ENCODE data around the gene PTPRQ. TPM values are rescaled to one million over a fixed set of nuclear protein-coding genes. Genes with fewer than 3 reads are reported as not detected.
"Not testable (repeated sequence)": the region's sequence is repeated elsewhere in the genome, so short reads cannot be mapped to it uniquely, and the experiment has no call there.

PTPRQ gene
- total RNA-seq, 2 donors from 2014 or later = not detected

DNA sequence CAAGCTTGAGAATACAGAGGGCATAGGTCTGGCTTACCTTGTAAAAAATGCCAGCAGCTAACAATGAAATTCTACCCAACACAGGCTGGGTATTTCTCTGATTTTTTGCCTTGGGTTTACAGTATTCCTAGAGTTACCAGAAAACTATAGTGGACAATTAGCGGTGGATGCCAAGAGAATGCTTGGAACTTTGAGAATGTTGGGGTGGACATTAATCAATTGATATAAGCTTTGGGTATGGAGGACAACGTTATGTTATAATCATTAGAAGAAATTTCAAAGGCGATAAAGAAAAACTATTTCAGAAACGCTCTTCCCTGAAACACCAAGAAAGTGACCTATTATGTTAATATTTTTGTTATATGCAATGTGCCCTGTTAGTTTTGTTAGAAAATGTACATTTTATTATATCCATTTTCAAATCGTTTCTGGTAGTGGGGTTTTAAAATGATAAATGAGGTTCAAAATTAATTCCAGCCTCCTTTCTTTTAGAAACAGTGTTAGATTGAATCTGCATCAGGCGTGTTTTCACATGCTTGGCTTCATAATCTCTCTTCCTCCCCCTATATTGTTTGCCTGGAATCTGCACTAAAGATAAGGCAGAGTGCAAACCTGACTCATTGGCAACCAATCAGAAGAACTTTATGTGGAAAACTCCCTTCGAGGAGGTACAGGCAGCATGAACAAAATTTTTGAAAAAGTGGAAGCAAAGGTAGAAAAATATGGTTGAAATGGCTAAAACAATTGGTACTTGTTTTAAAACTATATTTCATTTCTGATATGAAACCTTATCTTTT lies 1.4 kb upstream of the PTPRQ start:
- ATAC-seq = no peak

DNA sequence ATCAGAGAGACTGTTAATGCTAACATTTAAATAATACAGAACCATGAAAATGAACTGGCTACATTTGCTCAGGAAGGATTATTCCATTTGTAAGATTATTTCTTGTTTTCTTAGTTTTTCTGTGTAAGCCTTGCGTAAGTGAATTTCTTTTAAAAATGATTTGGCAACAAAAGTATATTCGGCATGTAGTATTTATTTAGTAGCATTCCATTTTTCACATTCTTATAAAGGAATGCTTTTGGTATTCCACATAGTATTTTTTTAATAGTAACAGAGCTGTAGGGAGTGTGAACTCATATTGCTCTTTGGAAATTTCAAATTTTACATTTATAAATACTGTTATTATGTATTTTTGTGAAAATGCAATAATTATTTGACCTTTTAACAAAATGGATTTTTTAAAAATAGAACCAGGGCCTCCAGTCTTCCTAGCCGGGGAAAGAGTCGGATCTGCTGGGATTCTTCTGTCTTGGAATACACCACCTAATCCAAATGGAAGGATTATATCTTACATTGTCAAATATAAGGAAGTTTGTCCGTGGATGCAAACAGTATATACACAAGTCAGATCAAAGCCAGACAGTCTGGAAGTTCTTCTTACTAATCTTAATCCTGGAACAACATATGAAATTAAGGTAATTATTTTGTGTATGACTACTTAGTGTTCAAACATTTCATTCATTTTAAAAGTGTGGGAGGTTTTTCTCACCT lies 1.2 kb downstream of the PTPRQ start:
- ATAC-seq = no peak
- Mint-ChIP-seq H3K9me3 (peaks cover 8% of the 10 kb centered on the region), H3K4me3 (no peak overlapping the region), H3K27ac (no peak overlapping the region), H3K4me1 (ENCODE audit: low read depth in 2 of 2) (no peaks in the 10 kb centered on the region), H3K27me3 (no peaks in the 10 kb centered on the region), H3K36me3 (no peaks in the 10 kb centered on the region)
- DNase-seq (ENCODE audit: low spot score) = no peak

More for the DNA sequence above, 1.4 kb upstream of the PTPRQ start:
- Mint-ChIP-seq H3K36me3 (no peaks in the 10 kb centered on the region), H3K27ac (no peak overlapping the region), H3K27me3 (no peaks in the 10 kb centered on the region), H3K4me1 (ENCODE audit: low read depth in 2 of 2) (no peaks in the 10 kb centered on the region), H3K4me3 (no peak overlapping the region), H3K9me3 (peaks cover 9% of the 10 kb centered on the region)
- no peak for DNase-seq (ENCODE audit: low spot score)

DNA sequence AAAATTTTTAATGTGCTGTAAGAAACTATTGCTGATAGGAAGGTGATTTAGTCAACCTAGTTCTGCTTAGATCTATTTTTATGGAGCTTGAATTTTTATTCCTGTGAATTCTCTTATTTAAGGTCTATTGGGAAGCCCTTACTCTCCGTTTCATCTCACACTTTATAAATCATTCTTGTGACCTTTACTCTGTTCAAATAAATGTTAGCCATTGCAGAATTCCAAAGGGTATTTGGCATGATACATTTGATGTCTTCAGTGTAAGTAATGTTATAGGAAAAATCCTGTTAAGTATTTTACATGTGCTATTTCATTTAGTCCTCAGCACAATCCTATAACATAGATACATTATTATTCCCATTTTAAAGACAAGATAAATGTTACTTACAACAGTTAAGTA lies 12.5 kb downstream of the PTPRQ start:
- Mint-ChIP-seq H3K36me3 (no peaks in the 10 kb centered on the region), H3K4me1 (ENCODE audit: low read depth in 2 of 2) (no peaks in the 10 kb centered on the region), H3K27me3 (no peaks in the 10 kb centered on the region), H3K27ac (no peak overlapping the region), H3K9me3 (peaks cover 9% of the 10 kb centered on the region), H3K4me3 (no peak overlapping the region)
- ATAC-seq (no peak), DNase-seq (ENCODE audit: low spot score) (no peak)

DNA sequence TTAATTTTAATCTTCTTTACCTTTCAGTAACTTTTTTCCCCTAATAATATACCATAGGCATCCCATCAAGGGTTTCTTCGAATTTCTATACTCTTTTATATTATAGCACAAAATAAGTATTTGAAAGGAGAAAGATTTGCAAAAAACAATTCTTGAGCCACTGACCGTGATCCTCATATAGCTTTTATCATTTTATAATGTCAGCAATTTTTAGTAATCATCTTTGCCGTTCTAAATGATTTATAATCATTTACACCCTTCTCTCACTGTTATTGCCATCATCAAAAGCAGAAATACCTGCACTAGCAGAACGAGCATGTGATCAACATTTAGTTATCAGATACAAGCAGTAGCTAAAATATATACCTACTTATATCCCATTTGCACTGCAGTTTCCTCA lies 16.9 kb downstream of the PTPRQ start:
- Mint-ChIP-seq H3K4me1 (ENCODE audit: low read depth in 2 of 2) (no peaks in the 10 kb centered on the region), H3K27me3 (no peaks in the 10 kb centered on the region)
- no peak for ATAC-seq

DNA sequence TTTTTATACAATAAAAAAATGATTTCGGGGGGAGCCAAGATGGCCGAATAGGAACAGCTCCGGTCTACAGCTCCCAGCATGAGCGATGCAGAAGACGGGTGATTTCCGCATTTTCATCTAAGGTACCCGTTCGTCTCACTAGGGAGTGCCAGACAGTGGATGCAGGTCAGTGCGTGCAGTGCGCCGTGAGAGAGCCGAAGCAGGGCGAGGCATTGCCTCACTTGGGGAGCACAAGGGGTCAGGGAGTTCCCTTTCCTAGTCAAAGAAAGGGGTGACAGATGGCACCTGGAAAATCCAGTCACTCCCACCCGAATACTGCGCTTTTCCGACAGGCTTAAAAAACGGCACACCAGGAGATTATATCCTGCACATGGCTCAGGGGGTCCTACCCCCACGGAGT lies 17.8 kb downstream of the PTPRQ start:
- not testable (repeated sequence) for H3K4me1 Mint-ChIP-seq (ENCODE audit: low read depth in 2 of 2); H3K9me3 Mint-ChIP-seq; ATAC-seq; H3K4me3 Mint-ChIP-seq; H3K27me3 Mint-ChIP-seq; DNase-seq (ENCODE audit: low spot score); H3K27ac Mint-ChIP-seq; H3K36me3 Mint-ChIP-seq

More for the DNA sequence above, 16.9 kb downstream of the PTPRQ start:
- DNase-seq (ENCODE audit: low spot score) = no peak
- H3K4me3 Mint-ChIP-seq = no peak overlapping the region
- peaks cover 5% of the 10 kb centered on the region for H3K9me3 Mint-ChIP-seq
- no peak overlapping the region for H3K27ac Mint-ChIP-seq
- no peaks in the 10 kb centered on the region for H3K36me3 Mint-ChIP-seq

DNA sequence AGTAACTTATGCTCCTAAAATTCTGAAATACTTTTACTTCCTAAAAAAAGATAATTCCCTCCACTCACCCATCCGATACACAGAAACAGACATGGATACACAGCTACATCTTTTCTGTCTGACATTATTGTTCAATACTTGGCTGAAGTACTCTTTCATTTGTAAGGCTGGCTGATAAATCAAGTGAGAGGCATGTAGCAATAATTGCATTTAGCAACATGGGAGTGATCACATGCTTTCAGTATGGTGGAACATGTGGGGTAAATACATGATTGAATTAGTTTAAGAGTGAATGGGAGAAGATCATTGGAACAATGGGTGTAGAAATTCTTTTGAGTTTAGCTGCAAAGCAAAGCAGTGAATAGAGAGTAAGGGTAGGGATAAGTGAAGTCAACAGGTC lies 25.6 kb downstream of the PTPRQ start:
- DNase-seq (ENCODE audit: low spot score) (no peak), ATAC-seq (no peak)
- no peaks in the 10 kb centered on the region for H3K4me1 Mint-ChIP-seq (ENCODE audit: low read depth in 2 of 2)
- H3K36me3 Mint-ChIP-seq = no peaks in the 10 kb centered on the region
- no peaks in the 10 kb centered on the region for H3K27me3 Mint-ChIP-seq
- H3K9me3 Mint-ChIP-seq = no peaks in the 10 kb centered on the region
- H3K27ac Mint-ChIP-seq = no peak overlapping the region
- no peak overlapping the region for H3K4me3 Mint-ChIP-seq

DNA sequence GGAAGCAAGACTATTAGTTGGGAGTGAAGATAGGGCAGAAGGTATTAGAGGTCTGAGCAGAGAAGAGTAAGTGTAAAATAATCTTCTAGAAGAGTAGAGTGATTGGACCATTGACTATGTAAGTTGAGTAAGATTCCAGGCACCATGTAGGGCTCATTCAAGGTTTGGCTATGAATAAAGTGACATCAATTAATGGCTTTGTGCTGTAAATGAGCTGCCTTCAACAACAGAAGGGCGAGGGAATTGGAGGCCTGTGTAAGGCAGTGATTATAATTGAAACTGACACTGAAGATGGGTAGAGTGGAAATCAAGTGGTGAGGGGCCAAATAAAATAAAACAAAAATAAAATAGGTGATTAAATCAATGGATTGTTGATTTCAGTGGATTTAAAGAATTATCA lies 26.4 kb downstream of the PTPRQ start:
- Mint-ChIP-seq H3K4me3 (no peak overlapping the region), H3K9me3 (no peaks in the 10 kb centered on the region), H3K27ac (no peak overlapping the region), H3K4me1 (ENCODE audit: low read depth in 2 of 2) (no peaks in the 10 kb centered on the region), H3K27me3 (no peaks in the 10 kb centered on the region), H3K36me3 (no peaks in the 10 kb centered on the region)
- ATAC-seq = no peak
- no peak for DNase-seq (ENCODE audit: low spot score)

DNA sequence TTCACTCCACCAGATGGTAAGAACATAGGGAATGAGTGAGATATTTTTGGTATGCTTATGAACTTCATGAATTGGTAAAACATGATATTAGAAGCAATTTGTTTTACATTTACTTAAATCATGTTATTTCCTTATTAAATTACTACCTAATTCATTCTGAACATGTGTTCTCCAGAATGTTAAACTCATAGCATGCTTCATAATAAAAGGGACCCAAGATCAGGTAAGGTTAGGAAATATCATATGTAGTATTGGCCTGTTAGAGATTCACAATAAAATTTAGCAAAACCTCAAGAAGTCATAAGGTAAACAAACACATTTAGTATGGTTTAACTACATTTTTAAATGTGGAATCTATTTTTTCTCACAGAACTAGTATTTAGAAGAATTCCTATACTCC lies 28.2 kb downstream of the PTPRQ start:
- no peak for DNase-seq (ENCODE audit: low spot score)
- H3K27me3 Mint-ChIP-seq = no peaks in the 10 kb centered on the region
- no peaks in the 10 kb centered on the region for H3K4me1 Mint-ChIP-seq (ENCODE audit: low read depth in 2 of 2)
- H3K4me3 Mint-ChIP-seq = no peak overlapping the region
- no peaks in the 10 kb centered on the region for H3K36me3 Mint-ChIP-seq
- no peak for ATAC-seq
- no peaks in the 10 kb centered on the region for H3K9me3 Mint-ChIP-seq
- no peak overlapping the region for H3K27ac Mint-ChIP-seq

DNA sequence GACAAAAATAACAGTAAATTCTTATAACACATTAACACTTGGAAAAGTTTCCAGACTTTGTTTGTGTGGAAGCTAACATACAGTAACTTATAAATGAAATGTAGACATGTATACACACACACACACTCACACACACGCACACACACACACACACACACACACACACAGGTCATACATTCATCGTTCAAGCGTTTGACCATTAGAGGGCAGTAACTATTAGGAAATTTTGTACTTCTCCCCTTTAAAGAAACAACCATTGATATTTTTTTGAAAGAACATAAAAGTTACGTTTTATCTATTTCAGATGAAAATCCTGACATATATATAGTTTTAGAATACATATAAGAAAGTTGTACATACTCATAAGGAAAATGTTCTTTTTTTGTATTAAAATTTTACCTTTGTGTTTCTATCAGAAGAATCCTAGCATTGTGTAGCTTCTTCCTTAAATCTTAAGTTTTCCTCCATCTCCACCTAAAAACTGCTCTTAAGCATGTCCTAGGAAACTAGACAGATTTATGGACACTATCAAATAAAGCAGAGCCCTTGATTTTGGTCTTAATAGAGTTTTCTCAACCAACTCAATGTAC lies 29.0 kb downstream of the PTPRQ start:
- ATAC-seq = no peak
- no peaks in the 10 kb centered on the region for H3K9me3 Mint-ChIP-seq
- H3K4me1 Mint-ChIP-seq (ENCODE audit: low read depth in 2 of 2) = no peaks in the 10 kb centered on the region
- H3K36me3 Mint-ChIP-seq = no peaks in the 10 kb centered on the region
- H3K27ac Mint-ChIP-seq = no peak overlapping the region
- H3K27me3 Mint-ChIP-seq = no peaks in the 10 kb centered on the region
- no peak overlapping the region for H3K4me3 Mint-ChIP-seq
- DNase-seq (ENCODE audit: low spot score) = no peak

DNA sequence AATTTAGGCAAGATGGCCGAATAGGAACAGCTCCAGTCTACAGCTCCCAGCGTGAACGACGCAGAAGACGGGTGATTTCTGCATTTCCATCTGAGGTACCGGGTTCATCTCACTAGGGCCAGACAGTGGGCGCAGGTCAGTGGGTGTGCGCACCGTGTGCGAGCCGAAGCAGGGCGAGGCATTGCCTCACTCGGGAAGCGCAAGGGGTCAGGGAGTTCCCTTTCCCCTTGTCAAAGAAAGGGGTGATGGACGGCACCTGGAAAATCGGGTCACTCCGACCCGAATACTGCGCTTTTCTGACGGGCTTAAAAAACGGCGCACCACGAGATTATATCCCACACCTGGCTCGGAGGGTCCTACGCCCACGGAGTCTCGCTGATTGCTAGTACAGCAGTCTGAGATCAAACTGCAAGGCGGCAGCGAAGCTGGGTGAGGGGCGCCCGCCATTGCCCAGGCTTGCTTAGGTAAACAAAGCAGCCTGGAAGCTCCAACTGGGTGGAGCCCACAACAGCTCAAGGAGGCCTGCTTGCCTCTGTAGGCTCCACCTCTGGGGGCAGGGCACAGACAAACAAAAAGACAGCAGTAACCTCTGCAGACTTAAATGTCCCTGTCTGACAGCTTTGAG lies 33.6 kb downstream of the PTPRQ start:
- not testable (repeated sequence) for H3K27ac Mint-ChIP-seq; H3K27me3 Mint-ChIP-seq; H3K9me3 Mint-ChIP-seq; DNase-seq (ENCODE audit: low spot score); ATAC-seq; H3K4me3 Mint-ChIP-seq; H3K4me1 Mint-ChIP-seq (ENCODE audit: low read depth in 2 of 2); H3K36me3 Mint-ChIP-seq

DNA sequence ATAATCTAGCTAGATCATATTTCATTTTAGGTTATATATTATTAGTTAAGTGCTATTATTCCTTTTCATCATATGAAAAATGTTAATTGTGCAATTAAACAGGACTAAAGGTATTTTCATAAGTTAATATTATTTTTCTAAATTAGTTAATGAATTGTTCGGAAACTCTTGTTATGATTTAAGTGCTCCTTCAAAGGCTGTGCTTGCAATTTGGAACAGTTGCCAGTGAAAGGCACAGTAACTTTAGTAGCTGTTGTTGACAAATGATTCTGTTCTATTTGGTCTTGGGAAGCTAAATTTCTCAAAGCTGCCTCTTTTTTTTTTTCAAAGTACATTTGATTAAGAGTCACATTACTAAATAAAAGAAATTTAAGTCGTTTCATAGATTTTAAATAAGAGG lies 40.7 kb downstream of the PTPRQ start:
- Mint-ChIP-seq H3K9me3 (peaks cover 7% of the 10 kb centered on the region), H3K27ac (no peak overlapping the region), H3K36me3 (no peaks in the 10 kb centered on the region), H3K4me1 (ENCODE audit: low read depth in 2 of 2) (no peaks in the 10 kb centered on the region), H3K4me3 (no peak overlapping the region), H3K27me3 (no peaks in the 10 kb centered on the region)
- DNase-seq (ENCODE audit: low spot score) (no peak), ATAC-seq (no peak)

DNA sequence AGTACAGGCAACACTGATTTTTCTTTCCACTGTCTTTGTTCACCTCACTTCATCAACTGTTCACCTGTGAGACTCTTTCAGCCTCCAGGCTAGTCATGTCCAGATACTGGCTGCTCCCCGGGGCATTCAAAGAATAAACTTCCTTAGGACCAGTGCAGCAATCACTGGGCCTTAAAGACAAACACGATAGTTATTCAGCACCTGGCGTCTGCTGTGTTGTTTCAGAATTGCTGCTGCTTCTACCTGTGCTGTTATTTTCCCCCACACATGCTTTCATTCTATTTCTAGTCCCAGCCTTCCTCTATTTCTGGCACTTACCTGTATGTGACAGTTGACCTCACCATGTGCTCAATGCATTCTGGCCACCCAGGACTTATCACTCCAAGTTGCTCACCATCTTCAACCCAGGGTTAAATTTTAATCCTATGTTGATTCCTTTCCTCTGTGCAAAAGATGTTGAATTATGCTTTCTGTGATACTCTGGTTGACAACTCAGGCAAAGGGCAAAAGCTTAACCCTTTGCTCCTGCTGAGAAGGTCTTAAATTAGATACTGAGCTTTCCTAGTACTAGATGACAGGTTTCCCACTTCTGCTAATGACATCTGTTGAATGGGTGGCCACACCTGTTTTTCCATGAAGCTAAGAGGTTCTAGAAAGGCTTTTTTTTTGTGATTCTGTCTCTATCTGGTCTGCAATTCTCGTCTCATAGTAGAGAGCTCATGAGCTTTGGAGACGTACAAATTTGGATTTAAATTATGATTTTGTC lies 41.4 kb downstream of the PTPRQ start:
- H3K27me3 Mint-ChIP-seq = no peaks in the 10 kb centered on the region
- H3K27ac Mint-ChIP-seq = no peak overlapping the region
- H3K9me3 Mint-ChIP-seq = peaks cover 7% of the 10 kb centered on the region
- H3K36me3 Mint-ChIP-seq = no peaks in the 10 kb centered on the region
- no peak for ATAC-seq
- H3K4me3 Mint-ChIP-seq = no peak overlapping the region
- no peaks in the 10 kb centered on the region for H3K4me1 Mint-ChIP-seq (ENCODE audit: low read depth in 2 of 2)
- DNase-seq (ENCODE audit: low spot score) = no peak

DNA sequence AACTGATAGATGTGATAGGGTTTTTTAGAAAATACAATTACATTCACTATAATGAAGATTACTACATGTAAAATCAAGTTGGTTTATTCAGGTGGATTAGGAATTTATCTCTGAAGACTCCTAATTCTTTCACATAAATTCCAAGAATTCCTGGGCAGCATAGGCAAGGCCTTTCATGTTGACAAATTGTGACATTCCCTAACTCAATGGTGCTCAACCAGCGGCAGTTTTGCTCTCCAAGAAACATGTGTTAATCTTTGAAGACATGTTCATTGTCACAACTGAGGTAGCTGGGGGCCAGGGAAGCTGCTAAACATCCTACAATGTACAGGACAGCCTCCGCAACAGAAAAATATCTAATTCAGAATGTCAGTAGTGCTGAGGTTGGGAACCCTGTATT lies 46.3 kb downstream of the PTPRQ start:
- ATAC-seq (no peak), DNase-seq (ENCODE audit: low spot score) (no peak)
- Mint-ChIP-seq H3K27ac (no peak overlapping the region), H3K36me3 (no peaks in the 10 kb centered on the region), H3K4me3 (no peak overlapping the region), H3K9me3 (peaks cover 7% of the 10 kb centered on the region), H3K4me1 (ENCODE audit: low read depth in 2 of 2) (no peaks in the 10 kb centered on the region), H3K27me3 (no peaks in the 10 kb centered on the region)
